ENCODE results near the gene CLCN5. TPM values are rescaled to one million over a fixed set of nuclear protein-coding genes. Genes with fewer than 3 reads are reported as not detected.

Gene CLCN5
- total RNA-seq, 2 experiments from 2014 or later, result 0.61 to 1.6 TPM

- H3K36me3 Mint-ChIP-seq (ENCODE audit: low read depth), result no peaks in the 10 kb centered on the region
- Histone ChIP-seq H3K4me3 (ENCODE audit: low read length) (no peak overlapping the region), H3K4me1 (ENCODE audit: insufficient read depth, low read length) (no peaks in the 10 kb centered on the region), H3K9me3 (ENCODE audit: control insufficient read depth in 1 of 2, insufficient read depth in 1 of 2, low read length in 2 of 2) (no peaks in the 10 kb centered on the region), H3K27ac (ENCODE audit: low read depth in 1 of 2, low read length in 2 of 2) (no peak overlapping the region), H3K27me3 (ENCODE audit: control insufficient read depth in 1 of 2, insufficient read depth in 2 of 2, low read length in 2 of 2) (no peaks in the 10 kb centered on the region), H3K36me3 (ENCODE audit: insufficient read depth, low read length) (no peaks in the 10 kb centered on the region)
- TF ChIP-seq, protein P1, sequence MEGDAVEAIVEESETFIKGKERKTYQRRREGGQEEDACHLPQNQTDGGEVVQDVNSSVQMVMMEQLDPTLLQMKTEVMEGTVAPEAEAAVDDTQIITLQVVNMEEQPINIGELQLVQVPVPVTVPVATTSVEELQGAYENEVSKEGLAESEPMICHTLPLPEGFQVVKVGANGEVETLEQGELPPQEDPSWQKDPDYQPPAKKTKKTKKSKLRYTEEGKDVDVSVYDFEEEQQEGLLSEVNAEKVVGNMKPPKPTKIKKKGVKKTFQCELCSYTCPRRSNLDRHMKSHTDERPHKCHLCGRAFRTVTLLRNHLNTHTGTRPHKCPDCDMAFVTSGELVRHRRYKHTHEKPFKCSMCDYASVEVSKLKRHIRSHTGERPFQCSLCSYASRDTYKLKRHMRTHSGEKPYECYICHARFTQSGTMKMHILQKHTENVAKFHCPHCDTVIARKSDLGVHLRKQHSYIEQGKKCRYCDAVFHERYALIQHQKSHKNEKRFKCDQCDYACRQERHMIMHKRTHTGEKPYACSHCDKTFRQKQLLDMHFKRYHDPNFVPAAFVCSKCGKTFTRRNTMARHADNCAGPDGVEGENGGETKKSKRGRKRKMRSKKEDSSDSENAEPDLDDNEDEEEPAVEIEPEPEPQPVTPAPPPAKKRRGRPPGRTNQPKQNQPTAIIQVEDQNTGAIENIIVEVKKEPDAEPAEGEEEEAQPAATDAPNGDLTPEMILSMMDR (IDR thresholded peaks at IDR 0.05), result no peak
- intact Hi-C loops (cut with DNase I, micrococcal nuclease), result no loop called here
- H3K27ac Mint-ChIP-seq, result no peak overlapping the region
- CTCF ChIA-PET, result no interaction called here
- no peaks in the 10 kb centered on the region for H3K27me3 Mint-ChIP-seq
- no peaks in the 10 kb centered on the region for H3K4me1 Mint-ChIP-seq (ENCODE audit: low read depth)
- H3K9me3 Mint-ChIP-seq, result no peaks in the 10 kb centered on the region
- H3K4me3 Mint-ChIP-seq, result no peak overlapping the region
- ATAC-seq (ENCODE audit: poor library complexity) (no peak), DNase-seq (no peak)
- POLR2A ChIA-PET, result no interaction called here
Observed at GRCh38 chrX:49959602-49960001, 37.2 kb downstream of the CLCN5 start.

- no peak for DNase-seq
- intact Hi-C loops (cut with DNase I, micrococcal nuclease), result no loop called here
- TF ChIP-seq, protein P1 (IDR thresholded peaks at IDR 0.05), result no peak
- Histone ChIP-seq H3K27me3 (ENCODE audit: control insufficient read depth in 1 of 2, insufficient read depth in 2 of 2, low read length in 2 of 2) (no peaks in the 10 kb centered on the region), H3K36me3 (ENCODE audit: insufficient read depth, low read length) (no peaks in the 10 kb centered on the region), H3K4me1 (ENCODE audit: insufficient read depth, low read length) (no peaks in the 10 kb centered on the region), H3K9me3 (ENCODE audit: control insufficient read depth in 1 of 2, insufficient read depth in 1 of 2, low read length in 2 of 2) (no peaks in the 10 kb centered on the region), H3K4me3 (ENCODE audit: low read length) (no peak overlapping the region), H3K27ac (ENCODE audit: low read depth in 1 of 2, low read length in 2 of 2) (no peak overlapping the region)
- Mint-ChIP-seq H3K27ac (no peak overlapping the region), H3K36me3 (ENCODE audit: low read depth) (no peaks in the 10 kb centered on the region), H3K4me3 (no peak overlapping the region), H3K27me3 (no peaks in the 10 kb centered on the region), H3K9me3 (no peaks in the 10 kb centered on the region), H3K4me1 (ENCODE audit: low read depth) (no peaks in the 10 kb centered on the region)
- ChIA-PET POLR2A (no interaction called here), CTCF (no interaction called here)
- ATAC-seq (ENCODE audit: poor library complexity), result no peak
Observed at GRCh38 chrX:49960061-49960460, 37.7 kb downstream of the CLCN5 start.

- DNase-seq (no peak), ATAC-seq (ENCODE audit: poor library complexity) (no peak)
- no peak overlapping the region for H3K27ac ChIP-seq (ENCODE audit: low read depth in 1 of 2, low read length in 2 of 2)
- H3K4me1 Mint-ChIP-seq (ENCODE audit: low read depth), result no peaks in the 10 kb centered on the region
- H3K4me1 ChIP-seq (ENCODE audit: insufficient read depth, low read length), result no peaks in the 10 kb centered on the region
- H3K27me3 ChIP-seq (ENCODE audit: control insufficient read depth in 1 of 2, insufficient read depth in 2 of 2, low read length in 2 of 2), result no peaks in the 10 kb centered on the region
- intact Hi-C loops (cut with DNase I, micrococcal nuclease), result no loop called here
- H3K36me3 ChIP-seq (ENCODE audit: insufficient read depth, low read length), result no peaks in the 10 kb centered on the region
- H3K4me3 ChIP-seq (ENCODE audit: low read length), result no peak overlapping the region
- ChIA-PET CTCF (no interaction called here), POLR2A (no interaction called here)
- no peak overlapping the region for H3K4me3 Mint-ChIP-seq
- TF ChIP-seq, protein P1 (IDR thresholded peaks at IDR 0.05), result no peak
- no peaks in the 10 kb centered on the region for H3K9me3 Mint-ChIP-seq
- H3K9me3 ChIP-seq (ENCODE audit: control insufficient read depth in 1 of 2, insufficient read depth in 1 of 2, low read length in 2 of 2), result no peaks in the 10 kb centered on the region
- H3K27ac Mint-ChIP-seq, result no peak overlapping the region
- H3K27me3 Mint-ChIP-seq, result no peaks in the 10 kb centered on the region
- no peaks in the 10 kb centered on the region for H3K36me3 Mint-ChIP-seq (ENCODE audit: low read depth)
Observed at GRCh38 chrX:49970674-49971073, 48.3 kb downstream of the CLCN5 start.

All from CD4-positive, alpha-beta T cell (primary cell).